CD4-positive, alpha-beta T cell treated with Interleukin-15 for 1 hour (primary cell): Measurements from ENCODE around the gene ASCL5.

ENCODE experiments used
- DNase-seq: peaks from one replicate; pipeline ENCODE4 v3.0.0-alpha.2; 2020

The ASCL5 gene

GRCh38 chr1:201153474-201154388 lies 26.7 kb upstream of the ASCL5 start:
- no peak for DNase-seq

- no peak for DNase-seq
These were observed 22.4 kb upstream of the ASCL5 start for GRCh38 chr1:201149400-201149799.

GRCh38 chr1:201147396-201148015 lies 20.5 kb upstream of the ASCL5 start:
- no peak for DNase-seq

DNA sequence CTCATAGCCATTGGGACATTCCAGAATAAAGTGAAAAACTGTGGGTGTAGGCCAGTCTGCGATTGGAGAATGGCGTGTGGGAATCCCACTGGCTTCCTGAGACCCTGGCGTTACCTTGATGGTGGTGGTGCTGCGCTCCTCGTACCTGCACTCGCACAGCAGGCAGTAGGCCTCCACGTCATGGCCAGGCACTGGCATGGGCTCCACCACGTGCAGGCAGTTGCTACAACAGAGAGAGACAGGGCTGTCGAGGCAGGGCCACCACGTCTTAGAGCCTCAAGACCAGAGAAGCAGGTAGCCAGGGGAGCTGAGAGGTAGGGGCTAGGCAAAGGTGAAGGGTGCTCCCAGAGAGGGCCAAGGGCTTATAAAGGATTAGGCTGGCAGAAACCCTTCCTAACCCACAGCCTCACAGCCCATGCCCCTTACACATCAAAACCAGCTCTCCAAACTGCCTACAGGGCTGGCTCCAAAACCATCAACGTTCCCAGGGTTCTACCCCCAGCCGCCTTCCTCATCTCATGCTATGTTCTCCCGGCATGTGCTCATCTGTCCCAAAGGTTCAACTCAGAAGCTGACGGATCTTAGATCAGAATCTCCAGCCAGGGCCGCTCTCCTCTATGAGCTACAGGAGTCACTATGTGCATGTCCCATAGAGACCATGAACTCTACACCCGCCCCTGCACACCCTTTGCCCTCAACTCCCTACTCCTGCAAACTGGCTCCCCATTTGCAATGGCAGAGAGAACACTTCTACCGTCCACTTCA lies 19.8 kb upstream of the ASCL5 start:
- DNase-seq: no peak

- DNase-seq: no peak
These were observed 18.8 kb upstream of the ASCL5 start for GRCh38 chr1:201145816-201146215.

- DNase-seq: no peak
These were observed 18.1 kb upstream of the ASCL5 start for GRCh38 chr1:201145132-201145531.

DNA sequence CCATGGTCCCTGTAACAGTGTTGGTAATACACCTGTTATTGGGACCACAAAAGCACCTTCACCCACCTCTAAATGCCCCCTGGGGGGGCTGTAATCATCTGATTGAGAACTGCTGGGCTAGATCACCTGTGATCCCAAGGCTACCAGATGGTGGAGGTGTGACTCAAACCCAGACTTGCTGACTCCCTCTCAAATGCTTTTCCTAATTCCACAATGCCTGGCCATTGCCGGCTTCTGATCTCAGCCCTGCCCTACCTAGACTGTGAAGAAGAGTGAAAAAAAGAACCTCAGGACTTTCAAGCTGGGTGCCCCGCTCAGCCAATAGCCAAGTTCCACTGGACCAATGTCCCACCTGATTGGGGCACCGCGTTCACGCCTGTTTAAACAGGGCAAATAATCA lies 17.7 kb upstream of the ASCL5 start:
- DNase-seq: no peak

GRCh38 chr1:201143726-201144635 lies 17.0 kb upstream of the ASCL5 start:
- DNase-seq: no peak

GRCh38 chr1:201142849-201143725 lies 16.1 kb upstream of the ASCL5 start:
- no peak for DNase-seq

GRCh38 chr1:201142011-201142848 lies 15.2 kb upstream of the ASCL5 start:
- no peak for DNase-seq

GRCh38 chr1:201141418-201141817 lies 14.4 kb upstream of the ASCL5 start:
- DNase-seq: no peak

- DNase-seq: peak; percentile 14
These were observed 13.9 kb upstream of the ASCL5 start for GRCh38 chr1:201140941-201141260.

DNA sequence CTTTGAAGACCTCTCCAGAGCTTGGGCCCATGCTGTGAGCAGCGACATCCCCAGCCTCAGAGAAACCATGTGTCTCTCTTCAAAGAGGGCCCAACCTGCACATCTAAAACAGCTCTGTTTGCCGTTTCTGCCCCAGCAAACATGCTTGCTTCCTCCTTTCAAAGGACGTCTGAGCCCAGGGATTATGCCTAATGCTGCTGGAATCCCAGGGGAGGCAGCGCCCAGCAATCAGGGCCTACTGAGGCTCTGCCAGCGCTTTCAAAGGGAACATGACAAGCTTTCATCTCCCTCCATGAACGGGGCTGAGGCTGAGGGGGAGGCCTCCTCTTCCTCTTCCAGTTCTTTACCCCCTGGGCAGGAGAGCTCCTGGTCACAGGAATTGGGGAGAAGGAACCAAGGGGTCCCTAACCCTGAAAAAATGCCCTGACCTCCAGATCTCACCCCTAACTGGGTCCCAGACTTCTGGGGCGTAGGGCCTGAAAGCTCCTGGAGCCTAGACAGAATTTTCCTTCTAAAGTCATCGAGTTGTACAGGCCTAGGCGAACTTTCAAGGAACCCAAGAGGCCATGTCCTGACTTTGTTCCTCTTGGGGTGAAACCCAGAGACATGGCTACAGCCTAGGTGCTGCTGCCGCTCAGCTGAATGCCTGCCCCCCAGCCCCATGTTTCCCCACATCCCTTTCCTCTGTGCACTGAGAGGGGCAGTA lies 13.4 kb upstream of the ASCL5 start:
- no peak for DNase-seq

DNA sequence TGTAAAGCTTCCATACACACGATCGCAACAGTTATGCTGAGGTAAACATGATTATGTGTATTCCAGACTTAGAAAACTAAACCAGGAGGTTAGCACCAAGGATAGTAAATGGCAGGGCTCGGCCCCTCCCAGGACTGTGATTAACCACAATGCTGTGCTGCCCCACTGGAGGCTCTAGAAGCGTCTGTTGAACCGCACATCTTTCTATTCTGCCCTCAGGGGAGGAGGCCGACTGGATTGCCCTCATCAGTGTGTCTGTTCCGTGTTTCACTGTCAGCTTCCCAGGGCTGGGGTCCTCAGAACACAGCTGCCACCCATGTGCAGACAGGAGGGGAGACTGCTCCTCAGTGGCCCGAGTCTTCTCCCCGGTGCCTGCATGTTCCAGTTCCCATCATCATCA lies 12.8 kb upstream of the ASCL5 start:
- DNase-seq: peak; percentile 10

DNA sequence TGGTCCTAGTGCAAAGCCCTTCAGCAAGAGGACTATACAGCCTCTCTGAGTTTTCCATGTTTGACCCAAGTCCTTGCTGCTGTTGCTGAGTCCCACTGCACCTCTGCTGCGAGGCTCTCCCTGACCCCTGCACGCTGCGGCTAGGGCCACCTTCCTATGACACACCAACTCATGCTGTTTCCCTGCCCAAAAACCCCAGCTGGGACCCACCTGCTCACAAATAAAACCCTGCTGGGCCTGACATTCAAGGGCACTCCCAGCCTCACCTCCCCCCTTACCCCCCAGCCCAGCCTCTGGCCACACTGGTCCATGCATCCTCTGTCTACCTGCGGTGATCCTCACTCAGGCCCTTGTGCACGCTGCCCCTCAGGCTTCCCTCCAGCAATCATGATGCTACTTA lies 12.3 kb upstream of the ASCL5 start:
- peak; percentile 6 for DNase-seq

DNA sequence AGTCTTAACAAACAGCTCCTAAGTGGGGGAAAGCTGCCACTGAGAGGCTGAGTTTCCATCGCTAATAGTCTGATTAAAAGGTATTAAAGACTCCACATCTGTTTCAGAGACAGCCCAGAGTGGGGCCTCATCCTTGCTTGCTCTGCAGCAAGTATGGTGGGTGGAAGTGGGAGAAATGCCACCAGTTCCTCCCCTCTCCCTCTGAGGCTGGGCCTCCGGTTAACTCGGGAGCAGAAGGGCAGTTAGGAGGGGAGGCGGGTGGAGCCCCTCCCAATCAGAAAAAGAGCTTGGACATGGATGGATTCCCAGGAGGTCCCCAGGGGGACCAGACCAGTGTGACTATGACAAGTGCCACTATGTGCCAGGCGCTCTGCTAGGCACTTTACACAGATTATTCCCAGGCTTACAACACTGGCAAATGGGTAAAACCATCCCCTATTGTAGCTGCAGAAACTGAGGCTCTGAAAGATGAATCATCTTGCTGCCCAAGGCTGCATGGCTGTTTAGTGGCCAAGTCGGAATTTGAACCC lies 11.4 kb upstream of the ASCL5 start:
- DNase-seq: no peak

DNA sequence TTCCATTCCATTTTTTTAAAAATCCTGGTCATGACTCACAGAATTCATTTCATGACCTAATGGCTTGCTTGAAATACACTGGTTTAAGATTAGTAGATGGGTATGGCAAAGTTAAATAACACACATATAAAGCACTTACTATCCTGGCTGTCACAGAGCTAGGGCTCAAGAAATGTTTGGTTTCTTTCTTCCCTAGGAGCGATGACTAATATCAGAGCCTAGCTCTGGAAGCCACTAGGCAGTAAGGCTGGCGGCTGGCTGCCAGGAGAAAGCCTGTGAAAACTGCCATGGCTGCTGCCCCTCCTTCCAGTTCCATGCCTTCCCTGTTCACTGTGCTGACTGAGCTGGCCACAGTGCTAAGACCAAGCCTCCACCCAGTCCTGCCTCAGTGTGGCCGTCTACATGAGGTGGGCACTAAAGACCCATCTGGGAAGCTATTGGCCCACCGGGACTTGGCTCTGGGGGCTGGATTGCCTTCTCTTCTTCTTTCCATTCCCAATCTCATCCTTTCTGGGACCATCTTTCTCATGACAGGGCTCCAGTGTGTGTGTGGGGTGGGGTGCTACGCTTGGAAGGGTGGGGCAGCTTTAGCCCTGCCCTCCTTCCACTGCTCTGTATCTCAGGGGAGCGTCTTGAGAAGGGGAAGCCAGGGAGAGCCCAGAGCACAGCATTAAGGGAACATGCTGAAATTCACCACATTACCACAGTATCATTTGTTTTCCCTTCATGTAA lies 10.8 kb upstream of the ASCL5 start:
- no peak for DNase-seq

- no peak for DNase-seq
These were observed 10.0 kb upstream of the ASCL5 start for GRCh38 chr1:201137024-201137392.

DNA sequence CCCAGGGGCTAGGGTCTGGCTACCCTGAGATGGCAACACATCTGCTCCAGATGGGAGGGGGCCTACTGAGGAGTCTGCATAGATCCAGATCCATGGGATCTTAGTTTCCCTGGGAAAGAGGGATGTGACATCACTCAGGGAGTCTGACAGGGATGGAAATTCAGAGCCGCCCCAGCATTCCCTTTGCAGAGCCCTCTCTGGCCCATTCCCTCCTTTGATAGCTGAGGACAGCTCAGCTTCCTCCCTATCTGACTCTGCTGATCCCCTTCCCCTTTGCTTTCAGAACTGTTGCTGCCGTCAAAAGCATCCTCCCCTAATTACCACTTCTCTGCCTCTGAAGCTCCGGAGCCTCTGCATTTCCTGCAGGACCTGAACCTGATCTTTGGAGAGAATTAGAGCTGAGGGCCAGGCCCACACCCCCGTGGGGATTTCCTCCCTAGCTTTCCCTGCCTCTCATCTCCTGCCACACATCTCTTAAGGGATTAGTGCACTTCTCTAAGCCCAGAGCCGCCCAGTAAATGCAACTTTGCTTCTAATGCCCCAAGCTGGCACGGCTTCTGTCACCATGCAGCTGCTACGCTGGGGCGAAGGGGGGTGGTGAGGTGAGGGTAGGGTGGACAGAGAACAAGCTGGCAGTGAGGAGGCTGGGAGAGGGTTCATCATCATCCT lies 9.5 kb upstream of the ASCL5 start:
- DNase-seq: no peak
